ENCODE data around the gene ZIC2.

ZIC2 gene

DNA sequence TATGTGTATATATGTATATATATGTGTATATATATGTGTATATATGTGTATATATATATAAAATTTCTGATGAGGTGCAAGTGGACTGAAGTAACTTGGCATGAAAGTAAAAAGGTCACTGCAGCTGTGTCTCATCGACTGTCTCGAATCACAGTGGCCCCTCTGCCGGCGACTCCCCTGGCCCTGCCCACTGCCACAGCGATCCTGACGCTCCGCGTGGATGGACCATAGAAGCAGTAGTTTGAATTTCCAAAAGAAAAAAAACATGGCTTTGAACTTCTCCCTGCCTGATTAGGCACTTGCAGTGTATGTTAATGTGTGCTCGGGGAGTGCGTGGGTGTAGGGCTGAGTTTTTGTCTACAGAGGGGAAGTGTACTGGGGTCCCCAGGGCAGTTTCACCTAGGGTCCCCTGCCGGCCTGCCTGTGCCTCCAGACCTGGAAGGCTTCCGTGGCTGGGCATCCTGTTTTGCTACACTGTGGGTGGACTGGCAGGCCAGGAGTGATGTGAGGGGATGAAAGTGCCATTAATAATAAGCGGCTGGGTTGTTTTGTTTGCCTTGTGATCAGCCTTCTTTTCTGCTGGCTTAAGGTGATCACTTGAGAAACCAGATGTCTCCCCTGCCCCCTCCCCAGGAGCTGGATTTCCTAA is 20.8 kb upstream of the ZIC2 start:
- no peak for DNase-seq

DNA sequence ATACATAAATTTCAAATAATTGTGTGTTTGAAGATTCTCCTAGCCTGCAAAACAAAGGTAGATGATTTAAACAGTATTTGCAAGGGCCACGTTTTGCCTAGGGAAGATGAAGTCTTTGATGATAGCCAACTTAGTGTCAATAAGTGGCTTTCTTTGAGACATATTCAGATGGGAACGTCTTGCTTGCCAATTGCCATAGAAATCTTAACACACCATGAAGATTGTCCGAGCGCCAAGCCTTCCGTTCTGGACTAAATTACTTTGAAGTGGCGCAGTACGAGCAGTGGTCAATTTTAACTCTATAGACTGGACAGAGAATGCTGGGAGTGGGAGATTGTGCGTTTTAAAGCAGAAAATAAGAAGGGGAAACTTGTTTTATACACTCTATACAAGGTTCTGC is 19.9 kb upstream of the ZIC2 start:
- no peak for DNase-seq

- peak; percentile 16 for DNase-seq
Measured at GRCh38 chr13:99962242-99962641, 19.3 kb upstream of the ZIC2 start.

GRCh38 chr13:99963816-99964339 is 17.7 kb upstream of the ZIC2 start:
- no peak for DNase-seq

GRCh38 chr13:99965329-99966000 is 16.1 kb upstream of the ZIC2 start:
- DNase-seq = no peak

GRCh38 chr13:99966064-99966805 is 15.3 kb upstream of the ZIC2 start:
- no peak for DNase-seq

DNA sequence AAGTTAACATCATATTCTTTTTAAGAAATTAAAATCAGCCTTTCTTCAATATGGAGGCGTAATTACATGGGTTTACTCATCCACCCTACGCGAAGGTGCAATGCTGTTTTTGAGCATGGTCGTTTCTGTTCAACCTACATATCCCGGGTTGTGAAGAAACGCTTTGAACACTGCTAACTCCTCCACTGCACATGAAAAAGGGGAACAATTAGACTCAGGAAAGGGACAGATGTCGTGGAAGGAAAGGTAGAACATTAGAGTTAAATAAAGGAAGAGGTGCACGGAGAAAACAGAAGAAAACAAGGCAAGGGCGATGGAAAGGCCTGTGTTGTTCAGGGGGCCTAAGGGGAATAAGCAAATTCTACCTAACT is 14.1 kb upstream of the ZIC2 start:
- no peak for DNase-seq

GRCh38 chr13:99967869-99968520 is 13.6 kb upstream of the ZIC2 start:
- DNase-seq = no peak

GRCh38 chr13:99968521-99969452 is 12.8 kb upstream of the ZIC2 start:
- DNase-seq = no peak

- no peak for DNase-seq
Measured at GRCh38 chr13:99969453-99969918, 12.1 kb upstream of the ZIC2 start.

GRCh38 chr13:99969919-99970650 is 11.5 kb upstream of the ZIC2 start:
- peak; percentile 44 for DNase-seq

DNA sequence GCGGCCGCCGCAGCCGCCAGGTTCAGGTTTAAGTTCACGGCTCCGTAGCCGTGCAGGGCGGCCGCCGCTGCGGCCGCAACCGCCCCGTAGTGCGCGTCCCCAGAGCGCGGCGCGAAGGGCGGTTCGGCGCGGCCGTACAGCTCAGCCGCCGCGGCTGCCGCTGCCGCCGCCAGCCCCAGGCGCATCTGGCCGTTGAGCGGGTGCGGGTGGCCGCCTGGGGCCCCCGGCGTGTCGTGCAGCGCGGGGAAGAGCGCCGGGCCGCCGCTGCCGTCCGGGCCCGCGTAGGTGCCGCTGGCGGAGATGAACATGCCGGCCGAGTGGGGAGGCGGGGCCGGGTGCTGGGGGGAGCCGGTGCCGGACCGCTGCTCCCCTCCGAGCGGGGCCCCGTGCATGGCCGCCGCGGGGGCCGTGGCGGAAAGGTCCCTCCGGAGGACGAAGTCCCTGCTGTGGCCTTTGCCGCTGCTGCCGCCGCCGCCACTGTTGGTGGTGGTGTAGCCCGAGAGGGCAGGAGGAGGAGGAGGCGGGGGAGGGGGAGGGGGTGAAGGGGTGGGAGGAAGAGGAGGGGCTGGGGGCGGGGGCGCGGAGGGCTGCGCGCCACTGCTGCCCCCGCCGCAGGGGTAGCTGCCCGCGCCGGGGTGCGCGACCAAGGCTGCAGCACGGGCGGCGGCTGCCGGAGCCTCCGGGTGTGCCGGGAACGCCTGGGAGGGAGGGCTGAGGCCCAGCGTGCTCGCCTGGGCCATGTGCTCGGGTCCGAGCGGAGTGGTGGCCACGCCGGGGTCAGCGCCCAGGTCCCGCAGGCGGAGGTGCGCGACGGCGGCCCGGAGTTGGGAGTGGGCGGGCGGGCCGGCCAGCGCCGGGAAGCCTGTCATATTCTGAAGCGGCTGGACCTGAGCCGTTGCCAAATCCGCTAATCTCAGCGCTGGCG is 10.7 kb upstream of the ZIC2 start:
- DNase-seq = no peak

- no peak for DNase-seq
Measured at GRCh38 chr13:99971576-99972189, 9.9 kb upstream of the ZIC2 start, which contains the start of gene ZIC5. TSS of gene ZIC5 (minus strand) at chr13:99971767. CDS start at chr13:99971603, 164 bp downstream.

- no peak for DNase-seq
Measured at GRCh38 chr13:99972190-99972731, 9.3 kb upstream of the ZIC2 start.

GRCh38 chr13:99973163-99973807 is 8.3 kb upstream of the ZIC2 start:
- no peak for DNase-seq

DNA sequence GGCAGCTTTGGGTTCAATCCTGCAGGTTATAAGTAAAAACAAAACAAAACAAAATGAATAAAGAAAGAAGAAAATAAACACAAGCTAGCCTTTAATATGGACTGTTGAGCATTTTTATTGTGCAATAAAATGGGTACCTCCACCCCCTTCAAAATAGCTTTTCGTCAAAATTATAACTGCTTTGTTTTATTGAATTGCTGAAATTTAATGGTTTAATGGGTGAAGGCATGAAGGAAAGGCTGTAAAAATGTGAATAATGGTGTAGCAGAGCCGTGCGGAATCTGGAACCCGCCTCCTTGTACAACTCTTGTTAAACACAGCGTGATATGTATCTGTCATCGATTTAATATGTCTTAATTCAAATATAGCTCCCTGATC is 7.8 kb upstream of the ZIC2 start:
- no peak for DNase-seq

DNA sequence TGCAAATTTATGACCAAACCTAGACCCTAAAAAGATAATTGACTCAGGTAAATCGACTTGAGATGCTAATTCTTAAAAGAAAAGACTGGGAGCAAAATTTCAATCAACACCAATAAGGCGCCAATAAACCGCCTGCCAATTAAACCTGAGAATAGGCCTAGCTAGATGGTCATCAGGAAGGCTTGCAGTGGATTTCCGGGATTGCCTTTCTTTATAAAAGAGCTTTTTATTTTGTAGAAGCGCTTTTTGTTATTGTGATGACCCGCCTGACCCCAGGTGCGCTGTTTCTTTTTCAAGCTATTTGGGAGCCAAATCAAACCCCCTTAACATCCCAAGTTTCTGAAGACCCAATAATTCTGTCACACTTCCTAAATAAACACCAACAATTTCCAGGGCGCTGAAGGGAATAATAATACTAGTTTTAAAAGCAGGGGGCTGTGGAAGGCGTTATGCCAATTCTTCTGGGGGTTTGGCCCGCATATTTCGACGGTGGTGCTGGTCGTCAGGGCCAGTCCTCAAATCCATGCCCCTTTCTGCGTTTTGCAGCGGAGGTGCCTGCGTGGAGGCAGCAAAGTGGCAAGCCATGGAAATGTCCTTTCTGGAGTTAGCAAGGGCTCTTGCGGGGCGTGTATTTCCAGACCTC is 7.2 kb upstream of the ZIC2 start:
- no peak for DNase-seq

- DNase-seq = no peak
Measured at GRCh38 chr13:99974939-99975561, 6.5 kb upstream of the ZIC2 start.

Data from NCI-H1105 treated with DMSO at 0.1 percent for 48 hours (cell line).